ENCODE data around the gene BTNL2. TPM values are rescaled to one million over a fixed set of nuclear protein-coding genes. Genes with fewer than 3 reads are reported as not detected.

Gene BTNL2
- polyA plus RNA-seq, 1 donor (not counting 4 experiments of a cell fraction or from before 2014, with no cell fraction given): not detected

DNA sequence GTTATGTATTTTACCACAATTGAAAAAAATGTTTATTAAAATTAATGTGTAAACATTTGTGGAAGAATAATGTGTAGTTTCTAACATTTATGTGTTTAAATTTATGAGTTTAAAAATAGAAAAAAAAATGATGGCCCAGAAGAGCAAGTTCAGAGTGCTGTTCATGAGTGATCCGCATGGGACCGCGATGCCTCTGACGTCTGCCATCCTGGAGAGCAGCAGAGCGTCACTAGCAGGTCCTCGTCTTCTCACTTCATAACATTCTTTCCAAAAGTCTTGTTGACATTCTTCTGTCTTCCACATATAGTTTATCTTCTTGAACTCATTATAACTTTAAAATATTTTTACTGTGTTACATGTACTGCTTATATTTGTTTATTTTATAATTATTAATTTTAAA, 15.5 kb downstream of the BTNL2 start:
- Histone ChIP-seq H4K20me1 (ENCODE audit: control insufficient read depth, extremely low read depth, insufficient read depth, low read length) (no peaks in the 10 kb centered on the region), H2AFZ (ENCODE audit: control insufficient read depth, low read length) (no peak overlapping the region), H3K9me1 (ENCODE audit: control insufficient read depth, extremely low read depth, insufficient read depth, low read length) (no peaks in the 10 kb centered on the region), H3K9me3 (ENCODE audit: control insufficient read depth, low read depth, low read length) (no peaks in the 10 kb centered on the region), H3K36me3 (ENCODE audit: control insufficient read depth in 2 of 2, extremely low read depth in 1 of 2, insufficient read depth in 2 of 2, low read length in 2 of 2) (no peaks in the 10 kb centered on the region), H3K27me3 (ENCODE audit: control insufficient read depth, extremely low read depth, insufficient read depth, low read length) (no peaks in the 10 kb centered on the region), H3K27ac (ENCODE audit: control insufficient read depth, insufficient read depth, low read length) (no peak overlapping the region), H3K79me2 (ENCODE audit: control insufficient read depth, insufficient read depth, low read length) (no peaks in the 10 kb centered on the region), H3K9ac (ENCODE audit: control insufficient read depth, extremely low read depth, insufficient read depth, low read length) (no peak overlapping the region), H3K4me3 (ENCODE audit: control insufficient read depth in 2 of 3, extremely low read depth in 1 of 3, insufficient read depth in 2 of 3, low read depth in 1 of 3, low read length in 3 of 3) (no peak overlapping the region), H3K4me1 (ENCODE audit: control insufficient read depth, extremely low read depth, insufficient read depth, low read length) (peaks cover 23% of the 10 kb centered on the region), H3K4me2 (ENCODE audit: control insufficient read depth, extremely low read depth, insufficient read depth, low read depth, low read length) (no peak overlapping the region)
- FAIRE-seq (no peak), DNase-seq (ENCODE audit: low read depth, low spot score) (no peak)
- TF ChIP-seq, protein P1, sequence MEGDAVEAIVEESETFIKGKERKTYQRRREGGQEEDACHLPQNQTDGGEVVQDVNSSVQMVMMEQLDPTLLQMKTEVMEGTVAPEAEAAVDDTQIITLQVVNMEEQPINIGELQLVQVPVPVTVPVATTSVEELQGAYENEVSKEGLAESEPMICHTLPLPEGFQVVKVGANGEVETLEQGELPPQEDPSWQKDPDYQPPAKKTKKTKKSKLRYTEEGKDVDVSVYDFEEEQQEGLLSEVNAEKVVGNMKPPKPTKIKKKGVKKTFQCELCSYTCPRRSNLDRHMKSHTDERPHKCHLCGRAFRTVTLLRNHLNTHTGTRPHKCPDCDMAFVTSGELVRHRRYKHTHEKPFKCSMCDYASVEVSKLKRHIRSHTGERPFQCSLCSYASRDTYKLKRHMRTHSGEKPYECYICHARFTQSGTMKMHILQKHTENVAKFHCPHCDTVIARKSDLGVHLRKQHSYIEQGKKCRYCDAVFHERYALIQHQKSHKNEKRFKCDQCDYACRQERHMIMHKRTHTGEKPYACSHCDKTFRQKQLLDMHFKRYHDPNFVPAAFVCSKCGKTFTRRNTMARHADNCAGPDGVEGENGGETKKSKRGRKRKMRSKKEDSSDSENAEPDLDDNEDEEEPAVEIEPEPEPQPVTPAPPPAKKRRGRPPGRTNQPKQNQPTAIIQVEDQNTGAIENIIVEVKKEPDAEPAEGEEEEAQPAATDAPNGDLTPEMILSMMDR (optimal IDR thresholded peaks at IDR 0.05 in 1 of 3, IDR thresholded peaks at IDR 0.05 in 1 of 3, conservative IDR thresholded peaks at IDR 0.05 in 1 of 3; ENCODE audit: extremely low read depth in 1 of 3, insufficient read depth in 2 of 3, low read length in 3 of 3): no peak
- no peak for TF ChIP-seq EZH2 (IDR thresholded peaks at IDR 0.05; ENCODE audit: low read length)
- dilution Hi-C loops (cut with MboI; ENCODE audit: extremely low pct_ligation_motif_present, low sequenced_read_pairs): no loop called here

DNA sequence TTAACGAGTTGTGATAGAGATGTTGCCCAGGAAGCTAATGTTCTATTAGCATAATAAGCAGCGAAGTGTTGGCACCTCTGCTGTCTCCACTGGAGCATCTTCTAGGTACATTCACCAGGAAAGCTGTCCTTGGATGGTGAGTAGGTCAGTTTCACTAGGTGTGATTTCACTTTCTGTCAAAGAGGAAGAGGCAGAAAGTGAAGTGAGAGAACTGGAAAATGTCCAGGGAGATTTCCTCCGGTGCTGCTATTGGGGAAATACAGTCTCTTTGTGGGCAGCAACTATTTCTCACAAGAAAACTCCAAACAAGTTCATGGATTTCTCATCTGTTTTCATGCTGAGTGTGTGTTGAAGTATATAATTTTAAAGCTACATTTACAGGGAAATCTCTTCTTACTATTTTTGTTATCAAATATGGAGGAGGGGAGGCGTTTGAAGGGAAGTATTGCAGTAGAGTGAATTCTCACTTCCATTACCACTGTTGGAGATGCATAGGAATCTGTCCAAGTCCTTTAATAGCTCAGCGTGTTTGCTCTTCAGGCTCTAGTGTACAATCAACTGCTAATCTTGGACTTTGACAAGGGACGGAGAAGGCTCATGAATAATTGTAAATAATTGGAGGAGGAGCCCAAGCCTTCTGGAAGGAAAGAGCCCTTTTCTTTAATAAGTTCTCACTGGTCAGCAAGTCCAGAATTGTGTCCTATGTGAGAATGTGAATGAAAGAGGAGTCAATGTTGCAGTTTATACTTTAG, 19.2 kb downstream of the BTNL2 start:
- H2AFZ ChIP-seq (ENCODE audit: control insufficient read depth, low read length): no peak overlapping the region
- H3K27ac ChIP-seq (ENCODE audit: control insufficient read depth, insufficient read depth, low read length): no peak overlapping the region
- peaks cover 1% of the 10 kb centered on the region for H3K4me1 ChIP-seq (ENCODE audit: control insufficient read depth, extremely low read depth, insufficient read depth, low read length)
- H3K9ac ChIP-seq (ENCODE audit: control insufficient read depth, extremely low read depth, insufficient read depth, low read length): no peak overlapping the region
- TF ChIP-seq EZH2 (IDR thresholded peaks at IDR 0.05; ENCODE audit: low read length): no peak
- TF ChIP-seq, protein P1 (optimal IDR thresholded peaks at IDR 0.05 in 1 of 3, IDR thresholded peaks at IDR 0.05 in 1 of 3, conservative IDR thresholded peaks at IDR 0.05 in 1 of 3; ENCODE audit: extremely low read depth in 1 of 3, insufficient read depth in 2 of 3, low read length in 3 of 3): no peak
- H3K9me1 ChIP-seq (ENCODE audit: control insufficient read depth, extremely low read depth, insufficient read depth, low read length): no peaks in the 10 kb centered on the region
- DNase-seq (ENCODE audit: low read depth, low spot score) (no peak), FAIRE-seq (no peak)
- no peaks in the 10 kb centered on the region for H3K27me3 ChIP-seq (ENCODE audit: control insufficient read depth, extremely low read depth, insufficient read depth, low read length)
- H3K4me3 ChIP-seq (ENCODE audit: control insufficient read depth in 2 of 3, extremely low read depth in 1 of 3, insufficient read depth in 2 of 3, low read depth in 1 of 3, low read length in 3 of 3): no peak overlapping the region
- H4K20me1 ChIP-seq (ENCODE audit: control insufficient read depth, extremely low read depth, insufficient read depth, low read length): no peaks in the 10 kb centered on the region
- H3K4me2 ChIP-seq (ENCODE audit: control insufficient read depth, extremely low read depth, insufficient read depth, low read depth, low read length): no peak overlapping the region
- no peaks in the 10 kb centered on the region for H3K9me3 ChIP-seq (ENCODE audit: control insufficient read depth, low read depth, low read length)
- dilution Hi-C loops (cut with MboI; ENCODE audit: extremely low pct_ligation_motif_present, low sequenced_read_pairs): no loop called here
- no peaks in the 10 kb centered on the region for H3K36me3 ChIP-seq (ENCODE audit: control insufficient read depth in 2 of 2, extremely low read depth in 1 of 2, insufficient read depth in 2 of 2, low read length in 2 of 2)
- H3K79me2 ChIP-seq (ENCODE audit: control insufficient read depth, insufficient read depth, low read length): no peaks in the 10 kb centered on the region

Data from keratinocyte (primary cell).